ENCODE data around the gene XRN1.

DNA sequence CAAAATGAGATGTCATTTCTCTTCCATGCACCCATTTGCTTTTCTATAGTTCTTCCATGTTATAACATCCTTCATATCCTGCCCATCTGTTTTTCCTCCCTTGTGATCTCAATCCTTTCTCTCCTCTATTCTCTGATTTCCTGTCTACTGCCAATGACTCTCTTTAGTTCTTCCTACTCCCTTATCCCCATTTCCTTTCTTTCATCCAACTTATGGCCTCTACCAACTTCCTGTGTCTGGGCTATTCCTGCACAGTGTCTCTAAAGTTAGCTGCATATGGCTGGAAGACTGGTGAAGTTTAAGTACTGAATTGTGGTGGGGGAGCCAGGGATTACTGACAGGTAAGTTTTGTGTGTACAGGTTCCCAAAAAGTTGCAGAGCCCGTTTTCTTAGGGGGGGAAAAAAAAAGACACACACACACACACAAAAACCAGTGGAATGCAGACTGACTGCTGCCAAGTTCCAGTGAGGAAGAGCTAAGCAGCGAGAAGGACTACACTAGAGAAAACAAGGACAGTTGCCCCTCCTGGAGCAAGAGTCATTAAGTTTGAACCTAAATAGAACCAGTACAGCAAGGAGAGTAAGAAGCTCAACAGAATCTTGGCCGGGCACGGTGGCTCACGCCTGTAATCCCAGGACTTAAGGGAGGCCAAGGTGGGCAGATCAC lies 28.8 kb downstream of the XRN1 start:
- TF ChIP-seq, protein P1, sequence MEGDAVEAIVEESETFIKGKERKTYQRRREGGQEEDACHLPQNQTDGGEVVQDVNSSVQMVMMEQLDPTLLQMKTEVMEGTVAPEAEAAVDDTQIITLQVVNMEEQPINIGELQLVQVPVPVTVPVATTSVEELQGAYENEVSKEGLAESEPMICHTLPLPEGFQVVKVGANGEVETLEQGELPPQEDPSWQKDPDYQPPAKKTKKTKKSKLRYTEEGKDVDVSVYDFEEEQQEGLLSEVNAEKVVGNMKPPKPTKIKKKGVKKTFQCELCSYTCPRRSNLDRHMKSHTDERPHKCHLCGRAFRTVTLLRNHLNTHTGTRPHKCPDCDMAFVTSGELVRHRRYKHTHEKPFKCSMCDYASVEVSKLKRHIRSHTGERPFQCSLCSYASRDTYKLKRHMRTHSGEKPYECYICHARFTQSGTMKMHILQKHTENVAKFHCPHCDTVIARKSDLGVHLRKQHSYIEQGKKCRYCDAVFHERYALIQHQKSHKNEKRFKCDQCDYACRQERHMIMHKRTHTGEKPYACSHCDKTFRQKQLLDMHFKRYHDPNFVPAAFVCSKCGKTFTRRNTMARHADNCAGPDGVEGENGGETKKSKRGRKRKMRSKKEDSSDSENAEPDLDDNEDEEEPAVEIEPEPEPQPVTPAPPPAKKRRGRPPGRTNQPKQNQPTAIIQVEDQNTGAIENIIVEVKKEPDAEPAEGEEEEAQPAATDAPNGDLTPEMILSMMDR (IDR thresholded peaks at IDR 0.05) = no peak
- TF ChIP-seq POLR2AphosphoS5 (IDR thresholded peaks at IDR 0.05) = no peak

Data from prostate gland (tissue), 2 donors.